Measurements from ENCODE around the gene CLDND2.

Gene CLDND2

GRCh38 chr19:51352783-51353360 lies 15.9 kb downstream of the CLDND2 start:
- Histone ChIP-seq H3K9me3 (ENCODE audit: insufficient read depth, low read length) (no peaks in the 10 kb centered on the region), H3K79me2 (ENCODE audit: insufficient read depth, low read length) (no peaks in the 10 kb centered on the region), H3K27me3 (ENCODE audit: low read length) (no peaks in the 10 kb centered on the region), H4K20me1 (ENCODE audit: low read depth, low read length) (no peaks in the 10 kb centered on the region), H3F3A (ENCODE audit: insufficient read depth) (no peaks in the 10 kb centered on the region), H3K9ac (ENCODE audit: low read length) (no peak overlapping the region), H2AFZ (ENCODE audit: low read depth, low read length, severe bottlenecking) (no peak overlapping the region), H3K9me2 (replicated peaks; ENCODE audit: insufficient read depth, low read length) (no peaks in the 10 kb centered on the region), H3K4me2 (ENCODE audit: low read depth, low read length, poor library complexity, severe bottlenecking) (no peak overlapping the region), H3K36me3 (ENCODE audit: low read length) (no peaks in the 10 kb centered on the region; the same call in 1 of the 2 replicates), H3K4me3 (ENCODE audit: insufficient read depth, low read length, poor library complexity, severe bottlenecking) (no peak overlapping the region), H3K27ac (ENCODE audit: low read depth, low read length) (no peak overlapping the region)
- TF ChIP-seq EZH2phosphoT487 (conservative IDR thresholded peaks at IDR 0.05; ENCODE audit: low read length) = no peak
- TF ChIP-seq, protein P1, sequence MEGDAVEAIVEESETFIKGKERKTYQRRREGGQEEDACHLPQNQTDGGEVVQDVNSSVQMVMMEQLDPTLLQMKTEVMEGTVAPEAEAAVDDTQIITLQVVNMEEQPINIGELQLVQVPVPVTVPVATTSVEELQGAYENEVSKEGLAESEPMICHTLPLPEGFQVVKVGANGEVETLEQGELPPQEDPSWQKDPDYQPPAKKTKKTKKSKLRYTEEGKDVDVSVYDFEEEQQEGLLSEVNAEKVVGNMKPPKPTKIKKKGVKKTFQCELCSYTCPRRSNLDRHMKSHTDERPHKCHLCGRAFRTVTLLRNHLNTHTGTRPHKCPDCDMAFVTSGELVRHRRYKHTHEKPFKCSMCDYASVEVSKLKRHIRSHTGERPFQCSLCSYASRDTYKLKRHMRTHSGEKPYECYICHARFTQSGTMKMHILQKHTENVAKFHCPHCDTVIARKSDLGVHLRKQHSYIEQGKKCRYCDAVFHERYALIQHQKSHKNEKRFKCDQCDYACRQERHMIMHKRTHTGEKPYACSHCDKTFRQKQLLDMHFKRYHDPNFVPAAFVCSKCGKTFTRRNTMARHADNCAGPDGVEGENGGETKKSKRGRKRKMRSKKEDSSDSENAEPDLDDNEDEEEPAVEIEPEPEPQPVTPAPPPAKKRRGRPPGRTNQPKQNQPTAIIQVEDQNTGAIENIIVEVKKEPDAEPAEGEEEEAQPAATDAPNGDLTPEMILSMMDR (IDR thresholded peaks at IDR 0.05; ENCODE audit: insufficient read depth, low read length, poor library complexity, severe bottlenecking) = no peak

DNA sequence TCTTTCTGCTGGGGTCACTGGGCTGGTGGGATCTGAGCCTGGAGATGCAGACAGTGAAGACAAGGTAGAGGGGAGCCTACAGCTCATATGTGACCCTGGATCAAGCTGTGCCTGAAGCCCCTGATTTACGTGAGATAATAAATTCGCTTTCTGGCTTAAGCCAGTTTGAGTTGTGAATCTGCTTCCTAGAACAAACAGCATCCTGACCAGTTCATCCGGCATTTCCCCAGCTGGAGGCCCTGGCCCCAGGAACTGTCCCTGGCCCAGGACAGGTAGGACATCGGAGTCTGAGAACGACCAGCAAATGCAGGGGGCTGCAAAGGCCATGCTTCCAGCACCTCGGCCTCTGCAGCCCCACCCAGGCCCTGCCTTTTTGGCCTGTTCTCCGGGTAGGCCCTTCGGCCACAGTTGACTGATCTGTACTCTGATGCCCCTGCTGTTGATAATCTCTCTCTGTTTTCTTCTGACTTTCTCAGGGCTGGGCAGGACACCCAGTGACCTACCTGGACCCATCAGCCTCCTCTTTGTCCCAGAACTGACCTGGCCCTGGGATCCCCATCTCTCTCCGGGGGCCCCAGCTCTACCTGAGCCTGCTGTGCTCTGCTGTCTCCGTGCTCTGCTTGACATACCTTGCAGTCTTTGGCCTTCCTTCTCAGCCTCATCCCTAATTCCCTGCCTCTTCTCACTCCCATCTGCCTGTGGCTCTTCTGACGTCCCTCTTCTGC lies 17.4 kb downstream of the CLDND2 start:
- H3K27ac ChIP-seq (ENCODE audit: low read depth, low read length) = no peak overlapping the region
- no peaks in the 10 kb centered on the region for H4K20me1 ChIP-seq (ENCODE audit: low read depth, low read length)
- H3K4me2 ChIP-seq (ENCODE audit: low read depth, low read length, poor library complexity, severe bottlenecking) = no peak overlapping the region
- H3K9ac ChIP-seq (ENCODE audit: low read length) = no peak overlapping the region
- H3K27me3 ChIP-seq (ENCODE audit: low read length) = no peaks in the 10 kb centered on the region
- no peaks in the 10 kb centered on the region for H3K79me2 ChIP-seq (ENCODE audit: insufficient read depth, low read length)
- no peaks in the 10 kb centered on the region for H3K9me2 ChIP-seq (replicated peaks; ENCODE audit: insufficient read depth, low read length)
- H3K4me3 ChIP-seq (ENCODE audit: insufficient read depth, low read length, poor library complexity, severe bottlenecking) = no peak overlapping the region
- H2AFZ ChIP-seq (ENCODE audit: low read depth, low read length, severe bottlenecking) = no peak overlapping the region
- TF ChIP-seq EZH2phosphoT487 (conservative IDR thresholded peaks at IDR 0.05; ENCODE audit: low read length) = no peak
- TF ChIP-seq, protein P1 (IDR thresholded peaks at IDR 0.05; ENCODE audit: insufficient read depth, low read length, poor library complexity, severe bottlenecking) = no peak
- no peaks in the 10 kb centered on the region for H3F3A ChIP-seq (ENCODE audit: insufficient read depth)
- no peaks in the 10 kb centered on the region; the same call in 1 of the 2 replicates for H3K36me3 ChIP-seq (ENCODE audit: low read length)
- H3K9me3 ChIP-seq (ENCODE audit: insufficient read depth, low read length) = no peaks in the 10 kb centered on the region

DNA sequence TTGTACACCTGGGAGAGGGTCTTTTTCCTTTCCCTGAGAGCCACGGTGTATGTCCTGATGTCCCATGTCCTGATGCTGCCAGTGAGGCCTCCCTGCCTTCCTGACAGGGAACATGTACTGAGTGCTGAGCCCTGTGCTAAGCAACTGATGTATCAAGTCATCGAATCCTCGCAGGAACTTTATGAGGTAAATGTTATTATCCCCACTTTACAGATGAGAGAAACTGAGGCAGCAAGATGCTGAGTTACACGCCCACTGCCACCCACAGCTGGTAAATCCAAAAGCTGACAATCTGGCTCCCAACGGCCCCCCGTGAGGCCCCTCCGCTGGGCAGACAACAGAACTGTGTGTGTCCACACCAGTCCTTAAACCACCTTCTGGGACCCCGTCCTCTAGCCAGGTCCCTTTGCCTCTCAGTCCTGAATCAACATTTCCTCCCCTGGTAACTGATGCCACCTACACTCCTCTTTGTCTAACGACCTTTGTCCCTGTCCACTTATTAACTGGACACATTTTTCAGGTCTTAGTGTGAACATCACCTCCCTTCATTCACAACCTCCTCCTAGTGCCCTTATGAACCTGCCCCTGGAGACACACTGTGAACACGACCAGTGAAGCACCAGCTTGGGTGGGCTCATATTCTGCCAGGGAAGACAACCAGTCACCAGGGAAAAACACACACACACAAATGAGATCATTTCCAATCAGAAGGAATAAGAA lies 21.4 kb downstream of the CLDND2 start:
- no peak for TF ChIP-seq EZH2phosphoT487 (conservative IDR thresholded peaks at IDR 0.05; ENCODE audit: low read length)
- TF ChIP-seq, protein P1 (IDR thresholded peaks at IDR 0.05; ENCODE audit: insufficient read depth, low read length, poor library complexity, severe bottlenecking) = no peak
- Histone ChIP-seq H3K4me2 (ENCODE audit: low read depth, low read length, poor library complexity, severe bottlenecking) (no peak overlapping the region), H3K9me3 (ENCODE audit: insufficient read depth, low read length) (no peaks in the 10 kb centered on the region), H3K79me2 (ENCODE audit: insufficient read depth, low read length) (no peaks in the 10 kb centered on the region), H3K9me2 (replicated peaks; ENCODE audit: insufficient read depth, low read length) (no peaks in the 10 kb centered on the region), H3K36me3 (ENCODE audit: low read length) (no peaks in the 10 kb centered on the region; the same call in 1 of the 2 replicates), H3K27ac (ENCODE audit: low read depth, low read length) (no peak overlapping the region), H3K27me3 (ENCODE audit: low read length) (no peaks in the 10 kb centered on the region), H3K9ac (ENCODE audit: low read length) (no peak overlapping the region), H3F3A (ENCODE audit: insufficient read depth) (no peaks in the 10 kb centered on the region), H3K4me3 (ENCODE audit: insufficient read depth, low read length, poor library complexity, severe bottlenecking) (no peak overlapping the region), H4K20me1 (ENCODE audit: low read depth, low read length) (no peaks in the 10 kb centered on the region), H2AFZ (ENCODE audit: low read depth, low read length, severe bottlenecking) (no peak overlapping the region)
